Adipose tissue (tissue), 3 donors: Measurements from ENCODE around the gene RHOU. TPM values are rescaled to one million over a fixed set of nuclear protein-coding genes. Genes with fewer than 3 reads are reported as not detected.

Experiments used
- H3K27ac ChIP-seq: one replicate; pipeline ENCODE4 v1.5.1; 2013; ENCODE audit warnings: low read depth, low read length
- WGBS, 3 donors: extraction: QIAGEN DNeasy Blood & Tissue Kit; methylation state at CpG; one replicate each; pipeline ENCODE4 v1.1.7; 2013; 5-methylcytosine and 5-hydroxymethylcytosine counted together
- polyA plus RNA-seq, 3 donors: library from polyadenylated mRNA; stranded (reverse); fragments of 200-250 nt; gene quantifications; one replicate each; pipeline ENCODE4 v1.2.3, GENCODE V29; 2013
- donor health status: healthy with polysubstance abuse.
- donor health status: Bipolar disorder and iron deficiency.
- donor health status: healthy.

The RHOU gene
- polyA plus RNA-seq, 3 donors, result 11.7 to 68.2 (median 19.7) TPM

DNA sequence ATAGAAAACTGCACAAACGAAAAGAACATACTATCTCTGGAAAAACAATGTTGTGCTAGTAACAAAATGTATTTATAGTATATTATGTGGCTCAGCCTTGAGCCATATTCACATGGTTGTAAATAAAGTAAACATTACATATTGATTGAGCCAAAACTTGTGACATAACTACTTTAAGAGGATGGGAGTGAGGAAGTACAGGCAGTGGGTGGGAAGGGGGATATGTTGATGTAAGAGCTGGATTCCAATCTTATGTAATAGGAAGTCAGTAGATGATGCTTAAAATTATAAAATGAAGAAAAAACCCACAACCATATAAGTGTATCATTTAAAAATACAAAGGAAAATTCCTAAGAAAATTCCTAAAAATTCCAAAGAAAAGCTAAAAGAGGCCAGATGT is 42.7 kb downstream of the RHOU start:
- WGBS, 3 donors, result 84 to 98% (median 94%) methylated on average over 1 of the region's 1 CpG
- H3K27ac ChIP-seq, result no peak overlapping the region

DNA sequence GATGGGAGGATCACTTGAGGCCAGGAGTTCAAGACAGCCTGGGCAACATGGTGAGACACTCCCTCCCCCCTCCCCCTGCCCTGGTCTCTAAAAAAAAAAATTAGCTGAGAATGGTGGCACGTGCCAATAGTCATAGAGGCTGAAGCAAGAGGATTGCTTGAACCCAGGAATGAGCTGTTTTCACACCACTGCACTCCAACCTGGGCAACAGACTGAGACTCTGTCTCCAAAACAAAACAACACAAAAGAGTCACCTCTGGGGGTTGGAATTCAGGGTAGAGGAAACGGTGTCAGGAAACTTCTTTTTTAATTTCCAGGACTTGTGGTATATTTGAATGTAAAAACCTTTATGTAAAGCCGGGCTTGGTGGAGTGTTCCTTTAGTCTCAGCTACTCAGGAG is 43.2 kb downstream of the RHOU start:
- 59 to 89% (median 61%) methylated on average over 3 of the region's 3 CpGs for WGBS, 3 donors
- H3K27ac ChIP-seq, result no peak overlapping the region

DNA sequence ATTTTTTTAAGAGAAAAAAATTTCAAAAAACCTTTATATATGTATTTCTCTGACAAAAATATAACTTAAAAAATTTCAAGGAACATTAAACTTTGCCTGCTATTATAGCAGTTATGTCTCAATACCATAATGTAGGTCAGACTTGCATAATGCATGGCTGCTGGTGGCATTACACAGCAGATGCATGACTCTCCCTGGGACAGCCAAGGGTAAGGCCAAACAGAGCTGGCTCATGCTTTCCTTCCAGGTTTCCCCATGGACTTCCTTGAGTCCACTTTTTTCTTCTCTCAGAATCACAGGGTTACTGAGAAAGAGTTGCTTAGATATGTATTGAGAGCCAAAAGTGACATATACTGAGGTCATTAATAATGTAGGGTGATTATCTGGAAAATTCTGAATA is 43.7 kb downstream of the RHOU start:
- no peak overlapping the region for H3K27ac ChIP-seq

DNA sequence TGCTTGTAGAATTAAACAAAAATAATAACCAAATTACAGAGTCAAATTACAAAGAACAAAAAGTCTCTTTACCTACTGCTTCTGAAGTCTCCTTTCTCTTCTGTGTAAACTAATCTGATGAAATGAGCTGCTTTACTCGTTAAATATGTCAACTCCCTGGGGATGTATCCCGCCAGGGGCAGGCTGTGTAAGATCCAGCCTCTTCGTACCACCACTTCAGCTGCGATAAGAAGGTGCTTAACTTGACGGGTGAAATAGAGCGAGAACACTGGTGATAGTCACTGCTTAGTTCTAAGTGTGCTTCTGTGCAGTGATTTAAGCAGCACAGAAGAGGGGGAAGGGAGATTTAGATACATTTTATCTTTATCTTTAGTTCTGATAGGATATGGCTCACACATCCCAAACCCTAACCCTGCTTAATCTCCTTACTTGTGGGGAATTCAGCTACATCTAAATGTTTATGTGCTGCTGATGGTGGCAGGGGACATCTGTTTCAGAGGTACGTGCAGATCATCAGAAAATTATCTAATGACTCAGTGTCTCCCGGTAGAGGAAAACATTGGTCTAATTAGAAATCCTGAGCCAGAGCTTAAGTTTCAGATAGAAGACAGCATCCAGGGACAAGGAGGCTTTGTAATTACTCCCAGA is 46.0 kb downstream of the RHOU start:
- H3K27ac ChIP-seq, result no peak overlapping the region
- 37 to 68% (median 55%) methylated on average over 8 of the region's 8 CpGs for WGBS, 3 donors

DNA sequence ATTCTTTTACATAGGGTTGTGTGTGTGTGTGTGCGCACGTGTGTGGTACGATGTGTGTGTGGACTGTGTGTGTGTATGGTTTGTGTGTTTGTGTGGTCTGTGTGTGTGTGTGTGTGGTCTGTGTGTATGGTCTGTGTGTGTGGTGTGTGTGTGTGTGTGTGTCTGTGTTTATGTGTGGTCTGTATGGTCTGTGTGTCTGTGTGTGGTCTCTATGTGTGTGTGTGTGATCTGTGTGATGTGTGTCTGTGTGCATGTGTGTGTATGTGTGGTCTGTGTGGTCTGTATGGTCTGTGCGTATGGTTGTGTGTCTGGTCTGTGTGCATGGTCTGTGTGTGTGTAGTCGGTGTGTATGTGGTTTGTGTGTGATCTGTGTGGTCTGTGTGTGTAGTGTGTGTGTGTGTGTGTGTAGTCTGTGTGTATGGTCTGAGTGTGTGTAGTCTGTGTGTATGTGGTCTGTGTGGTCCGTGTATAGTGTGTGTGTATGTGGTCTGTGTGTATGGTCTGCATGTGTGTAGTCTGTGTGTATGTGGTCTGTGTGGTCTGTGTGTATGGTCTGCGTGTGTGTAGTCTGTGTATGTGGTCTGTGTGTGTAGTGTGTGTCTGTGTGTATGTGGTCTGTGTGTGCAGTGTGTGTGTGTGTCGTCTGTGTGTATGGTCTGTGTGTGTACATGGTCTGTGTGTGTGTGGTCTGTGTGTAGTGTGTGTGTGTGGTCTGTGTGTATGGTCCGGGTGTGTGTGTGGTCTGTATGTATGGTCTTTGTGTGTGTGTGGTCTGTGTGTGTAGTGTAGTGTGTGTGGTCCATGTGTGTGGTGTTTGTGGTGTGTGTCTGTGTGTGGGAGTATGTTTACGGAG is 46.8 kb downstream of the RHOU start:
- 68 to 73% (median 70%) methylated on average over 10 of the region's 10 CpGs for WGBS, 3 donors
- H3K27ac ChIP-seq, result no peak overlapping the region

DNA sequence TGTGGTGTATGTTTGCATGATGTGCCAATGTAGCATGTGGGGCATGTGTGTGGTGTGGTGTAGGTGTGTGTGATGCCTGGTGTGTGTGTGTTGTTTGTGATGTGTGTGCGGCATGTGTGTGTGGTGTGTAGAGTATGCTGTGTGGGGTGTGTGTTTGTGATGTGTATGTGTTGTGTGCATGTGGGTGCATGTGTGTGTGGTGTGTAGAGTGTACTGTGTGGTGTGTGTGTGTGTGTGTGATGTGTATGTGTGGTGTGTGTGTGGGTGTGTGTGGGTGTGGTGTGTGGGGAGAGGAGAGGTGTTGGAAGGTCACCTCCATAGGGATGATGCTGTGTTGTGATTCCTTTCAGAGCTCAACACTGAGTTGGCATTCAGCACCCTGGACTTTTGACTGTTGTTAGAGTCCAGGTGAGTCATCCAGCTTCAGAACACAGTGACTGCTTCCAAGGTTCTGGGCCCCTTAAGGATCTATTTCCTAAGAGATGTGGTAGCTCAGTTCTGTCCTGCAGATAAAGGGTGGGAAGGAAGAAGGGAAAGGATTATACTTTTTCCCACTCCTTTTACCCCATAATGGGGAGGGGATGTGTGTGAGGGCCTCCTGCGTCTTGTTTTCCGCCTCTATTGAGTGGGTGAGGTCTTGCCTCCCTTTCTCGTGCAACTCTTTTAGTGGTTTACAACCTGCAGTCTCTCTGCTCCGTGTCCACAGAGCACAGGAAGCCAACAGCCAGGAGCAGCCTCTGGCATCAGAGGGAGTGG is 47.6 kb downstream of the RHOU start:
- WGBS, 3 donors, result 36 to 91% (median 78%) methylated on average over 5 of the region's 5 CpGs

DNA sequence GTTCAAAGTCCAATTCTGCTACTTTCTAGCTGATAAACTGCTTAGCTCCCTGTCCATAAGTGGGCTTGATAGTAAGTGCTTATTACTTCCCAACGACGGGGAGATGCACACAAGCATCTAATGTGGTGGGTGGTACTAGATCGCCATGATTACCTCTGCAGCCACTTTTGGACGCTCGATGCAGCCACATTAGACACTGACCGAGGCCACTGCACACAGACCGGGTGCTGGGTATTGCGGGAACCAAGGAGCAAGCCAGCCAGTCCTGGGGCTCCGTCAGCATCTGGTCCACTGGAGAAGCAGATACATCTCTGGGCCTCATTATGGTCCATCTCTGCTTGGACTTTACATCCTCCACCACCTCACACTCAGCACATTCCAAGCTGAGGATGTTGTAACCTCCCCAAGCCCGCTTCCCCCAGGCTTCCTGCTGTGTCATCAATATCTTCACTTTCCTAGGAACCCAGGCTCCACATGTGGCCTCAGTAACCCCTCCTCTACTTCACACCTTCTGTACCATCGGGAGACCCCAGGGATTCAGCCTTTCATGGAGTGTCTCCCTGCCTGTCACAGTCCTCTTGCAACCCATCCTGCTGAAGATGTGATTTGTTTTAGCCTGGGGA is 48.2 kb downstream of the RHOU start:
- 74 to 89% (median 89%) methylated on average over 11 of the region's 11 CpGs for WGBS, 3 donors

More for the DNA sequence above, 47.6 kb downstream of the RHOU start:
- H3K27ac ChIP-seq, result no peak overlapping the region

DNA sequence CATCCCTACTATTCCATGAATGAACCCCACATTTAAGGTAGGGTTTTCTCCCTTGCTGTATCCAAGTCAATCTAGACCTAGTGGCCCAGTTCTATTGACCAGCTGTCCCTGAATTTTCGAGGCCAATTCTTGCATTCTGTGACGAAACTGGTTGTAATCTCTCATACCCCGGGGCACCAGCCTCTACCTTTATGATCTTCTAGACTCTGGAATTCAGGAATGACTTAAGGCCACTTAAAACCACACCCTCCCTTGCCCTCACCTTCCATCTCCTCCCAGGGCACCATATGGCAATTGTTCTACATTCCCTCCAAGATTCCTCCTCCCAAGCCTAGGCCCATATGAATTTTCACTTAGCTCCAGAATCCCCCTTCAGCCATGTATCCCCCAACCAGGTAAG is 48.9 kb downstream of the RHOU start:
- H3K27ac ChIP-seq, result no peak overlapping the region
- 90 to 96% (median 93%) methylated on average over 3 of the region's 3 CpGs for WGBS, 3 donors

More for the DNA sequence above, 48.2 kb downstream of the RHOU start:
- H3K27ac ChIP-seq, result no peak overlapping the region

DNA sequence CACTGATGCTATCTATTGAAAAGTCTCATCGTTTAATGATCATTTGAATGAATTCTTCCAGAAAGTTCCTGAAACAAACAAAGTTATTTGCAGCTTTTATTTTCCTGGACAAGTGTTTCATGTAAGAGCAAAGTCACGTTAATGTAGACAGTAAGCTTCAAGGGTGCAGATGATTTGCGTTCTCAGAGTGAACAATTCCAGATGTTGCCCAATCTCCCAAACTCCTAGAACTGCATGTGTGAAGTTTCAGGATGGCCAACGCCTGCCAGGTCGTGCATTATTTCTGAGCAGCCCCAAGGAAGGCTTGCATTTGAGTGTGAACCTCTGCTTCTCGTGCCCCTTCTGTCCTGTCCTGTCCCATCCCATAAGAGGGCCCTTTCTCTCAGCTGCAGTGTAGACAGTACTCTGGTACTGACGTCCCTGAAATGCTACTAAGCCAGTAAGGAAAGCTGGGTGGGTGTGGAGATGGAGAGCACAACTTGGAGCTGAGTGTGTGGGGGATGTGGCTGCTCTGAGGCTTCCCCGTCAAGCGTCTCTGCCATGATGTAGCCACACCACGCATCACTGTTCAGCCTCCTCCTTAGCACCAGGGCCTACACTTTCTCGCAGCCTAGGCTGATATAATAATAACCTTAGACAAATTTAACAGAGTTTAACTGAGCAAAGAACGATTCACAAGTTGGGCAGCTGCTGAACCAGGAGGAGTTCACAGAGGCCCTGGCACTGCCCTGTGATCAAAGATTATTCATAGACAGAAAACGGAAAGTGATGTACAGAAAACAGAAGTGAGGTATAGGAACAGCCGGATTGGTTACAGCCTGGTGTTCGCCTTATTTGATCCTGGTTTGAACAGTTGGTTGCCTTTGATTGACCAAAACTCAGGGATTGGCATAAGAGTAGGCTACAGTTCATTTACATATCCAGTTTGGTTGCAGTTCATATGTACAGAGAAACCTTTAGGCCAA is 50.4 kb downstream of the RHOU start:
- WGBS, 3 donors, result 78 to 86% (median 83%) methylated on average over 15 of the region's 15 CpGs

DNA sequence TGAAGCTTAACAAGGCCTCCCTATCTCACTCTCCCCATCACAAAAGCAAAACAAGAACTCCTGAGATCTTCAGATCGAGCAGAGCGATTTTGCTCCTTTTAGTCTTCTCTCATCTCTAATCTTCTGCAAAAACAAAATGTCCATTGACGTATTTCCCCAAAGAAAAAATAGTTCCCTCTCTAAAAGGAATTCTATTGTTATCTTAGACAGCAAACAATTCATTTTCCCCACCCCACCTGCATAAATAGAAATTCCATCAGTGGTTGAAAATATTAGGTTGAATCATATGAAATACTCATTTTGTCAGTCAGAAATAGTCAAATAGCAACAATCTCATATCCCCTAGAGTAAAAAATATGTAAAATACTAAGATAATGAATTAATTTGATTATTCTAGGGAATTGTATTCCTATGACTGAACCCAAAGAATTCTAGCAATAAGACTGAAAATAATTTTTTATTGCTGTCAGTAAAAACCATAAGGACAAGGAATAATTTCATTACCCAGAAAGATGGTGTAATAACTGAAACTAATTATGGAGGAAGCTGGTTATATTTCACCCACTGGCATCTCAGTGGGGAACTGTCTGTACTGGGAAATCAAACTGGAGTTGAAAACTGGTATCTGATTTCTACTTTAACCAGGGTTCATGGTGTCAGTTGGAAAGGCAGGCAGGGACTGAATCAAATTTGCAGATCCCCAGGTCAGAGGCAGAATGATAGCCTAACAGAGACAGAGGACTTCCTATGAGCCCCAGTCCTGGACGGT is 51.3 kb downstream of the RHOU start:
- H3K27ac ChIP-seq, result no peak overlapping the region
- WGBS, 3 donors, result 77 to 91% (median 87%) methylated on average over 4 of the region's 4 CpGs

More for the DNA sequence above, 50.4 kb downstream of the RHOU start:
- no peak overlapping the region for H3K27ac ChIP-seq

DNA sequence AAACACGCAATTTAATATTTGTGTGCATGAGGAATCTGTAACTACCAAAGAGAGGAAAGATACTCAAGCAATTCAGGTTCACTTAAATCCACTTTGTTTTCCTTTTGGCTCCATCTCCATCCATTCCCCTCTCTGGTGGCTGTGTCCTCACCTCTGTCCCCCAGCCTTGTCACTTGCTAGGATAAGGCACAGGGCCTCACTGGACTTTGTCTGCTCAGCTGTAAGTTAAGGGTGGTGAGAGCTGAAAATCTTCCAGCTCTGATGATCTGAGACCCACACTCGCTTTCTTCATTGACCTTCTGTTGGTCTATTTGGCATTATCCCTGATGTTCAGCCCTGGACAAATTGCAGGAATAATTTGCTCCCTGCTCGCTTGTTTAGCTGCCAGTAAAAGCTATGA is 56.5 kb downstream of the RHOU start:
- 94 to 96% (median 95%) methylated on average over 3 of the region's 3 CpGs for WGBS, 3 donors
- H3K27ac ChIP-seq, result no peak overlapping the region

DNA sequence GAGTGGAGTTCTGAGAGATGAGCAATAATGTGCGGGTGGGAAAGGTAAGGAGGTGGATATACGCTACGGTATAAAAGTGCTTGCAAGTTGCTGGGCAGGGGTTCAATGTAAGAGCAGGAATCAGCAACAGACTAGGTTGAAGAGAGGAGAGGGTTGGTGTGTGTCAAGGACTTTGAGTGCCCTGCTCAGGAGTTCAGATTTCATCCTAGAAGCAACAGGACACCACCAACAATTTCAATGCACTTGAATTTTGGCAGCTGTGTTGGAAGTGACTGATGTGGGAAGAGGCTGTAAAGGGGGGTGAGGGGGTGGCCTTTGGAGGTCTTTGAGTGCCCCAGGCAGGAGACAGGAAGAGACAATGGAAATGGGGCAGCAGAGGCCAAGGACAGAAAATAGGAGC is 57.3 kb downstream of the RHOU start:
- no peak overlapping the region for H3K27ac ChIP-seq
- WGBS, 3 donors, result 94 to 96% (median 95%) methylated on average over 3 of the region's 3 CpGs

DNA sequence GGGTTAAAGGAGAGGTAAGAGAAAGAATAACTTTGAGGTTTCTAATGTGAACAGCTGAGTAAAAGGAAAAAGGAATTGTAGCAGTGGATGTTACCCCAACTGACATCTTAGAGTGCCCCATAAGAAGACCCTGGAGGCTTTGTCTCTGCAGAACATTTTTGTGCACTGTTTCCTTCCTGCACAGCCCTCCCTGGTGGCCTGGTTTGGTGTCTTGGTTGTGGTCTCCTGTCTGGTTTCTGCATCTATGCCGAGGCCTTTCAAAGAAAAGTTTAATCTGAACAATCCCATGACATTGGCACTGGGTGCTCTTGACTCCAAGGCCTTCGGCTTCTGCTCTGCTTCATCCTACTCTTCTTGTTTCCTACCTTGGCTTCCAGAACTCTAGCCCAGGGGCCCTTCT is 57.8 kb downstream of the RHOU start:
- H3K27ac ChIP-seq, result no peak overlapping the region
- WGBS, 3 donors, result 76 to 95% (median 86%) methylated on average over 2 of the region's 2 CpGs

DNA sequence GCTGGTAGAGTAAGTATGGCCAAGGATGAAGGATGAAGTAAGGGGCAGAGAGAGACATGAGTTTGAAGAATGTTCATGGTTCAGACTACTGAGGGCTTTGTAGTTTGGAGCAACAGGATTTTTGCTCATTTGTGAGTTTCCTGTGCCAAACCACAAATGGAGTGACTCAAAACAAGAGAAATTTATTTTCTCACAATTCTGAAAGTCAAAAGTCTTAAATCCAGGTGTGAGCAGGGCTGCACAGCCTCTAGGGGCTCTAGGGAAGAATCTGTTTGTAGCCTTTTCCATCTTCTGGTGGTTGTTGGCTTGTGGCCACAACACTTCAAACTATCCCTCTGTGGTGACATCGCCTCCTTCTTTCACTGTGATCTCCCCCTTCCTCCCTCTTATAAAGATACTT is 58.9 kb downstream of the RHOU start:
- 75 to 93% (median 80%) methylated on average over 1 of the region's 1 CpG for WGBS, 3 donors
- no peak overlapping the region for H3K27ac ChIP-seq

DNA sequence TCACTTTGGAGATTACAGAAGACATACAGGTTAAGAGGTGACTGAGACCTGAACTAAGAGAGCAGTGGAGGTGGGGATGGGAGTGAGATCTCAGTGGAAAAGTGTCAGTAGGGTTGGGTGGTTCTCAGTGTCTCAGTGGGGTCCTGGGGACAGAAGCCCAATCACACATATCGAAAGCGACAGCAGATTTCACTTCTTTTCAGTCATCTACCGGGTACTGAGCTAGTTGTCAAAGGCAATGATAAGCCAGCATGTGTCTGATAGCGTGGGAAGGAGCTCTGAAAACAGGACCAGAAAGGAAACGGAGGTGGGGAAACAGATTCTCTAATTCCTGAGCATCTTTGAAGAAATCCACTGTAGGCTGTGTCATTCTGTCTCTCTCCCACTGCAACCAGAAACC is 59.5 kb downstream of the RHOU start:
- 90 to 95% (median 94%) methylated on average over 5 of the region's 5 CpGs for WGBS, 3 donors
- H3K27ac ChIP-seq, result no peak overlapping the region

DNA sequence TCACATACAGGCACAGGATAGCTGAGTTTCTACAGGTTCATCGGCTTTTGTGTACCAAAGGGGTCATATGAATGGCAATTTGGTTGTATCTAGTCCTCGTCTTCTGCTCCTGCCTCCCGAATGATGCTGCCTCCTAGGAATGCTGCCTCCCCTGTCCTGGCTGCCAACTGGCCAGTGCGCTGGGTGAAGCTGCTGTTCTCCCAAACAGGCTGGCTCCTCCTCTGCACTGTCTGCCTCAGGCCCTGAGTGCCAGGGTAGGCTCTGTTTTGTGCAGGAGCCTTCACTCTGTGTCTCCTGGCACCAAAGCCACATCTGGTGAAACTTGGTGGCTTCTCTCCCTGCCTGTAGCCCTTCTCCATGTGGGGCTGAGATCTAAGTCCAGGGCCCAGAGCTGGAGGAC is 60.3 kb downstream of the RHOU start:
- WGBS, 3 donors, result 69 to 71% (median 71%) methylated on average over 4 of the region's 4 CpGs
- no peak overlapping the region for H3K27ac ChIP-seq
